Pancreas (tissue), 10 donors: Measurements from ENCODE around the gene PTPRJ. TPM values are rescaled to one million over a fixed set of nuclear protein-coding genes. Genes with fewer than 3 reads are reported as not detected.

Experiments used
- ATAC-seq, 4 donors: fragments of 200-7000 bp; cut with Tn5 transposase; one replicate each; pipeline versions ENCODE4 v1.8.0 to v1.9.1; 2020; ENCODE audit warnings: mild to moderate bottlenecking in 4 of 4, moderate library complexity in 4 of 4
- DNase-seq, 6 donors: peaks; one replicate each; pipeline ENCODE4 v3.0.0-alpha.2; 2020
- FAIRE-seq: peaks from 2 replicates; lab custom pipeline; 2012; peaks lifted over from hg19 to GRCh38; lab: Jason Lieb, UNC
- H3K27ac ChIP-seq, 4 donors: fragments of 200-600 bp; sonication (generic); 1 replicate in 3 of 4; 2 replicates in 1 of 4; pipeline versions ENCODE4 v1.5.0 to v1.8.0; 2020
- H3K27me3 ChIP-seq, 4 donors: fragments of 200-600 bp; one replicate each; pipeline ENCODE4 v1.8.0; 2021
- H3K36me3 ChIP-seq, 3 donors: fragments of 200-600 bp; sonication (generic) in 1 of 3; one replicate each; pipeline versions ENCODE4 v1.5.0 to v1.8.0; 2020 to 2021
- H3K4me1 ChIP-seq, 3 donors: fragments of 200-600 bp; one replicate each; pipeline ENCODE4 v1.8.0; 2021
- H3K4me3 ChIP-seq, 4 donors: fragments of 200-600 bp; sonication (generic) in 2 of 4; one replicate each; pipeline versions ENCODE4 v1.5.0 to v1.8.0; 2020 to 2021
- H3K9me3 ChIP-seq, 4 donors: fragments of 200-600 bp; one replicate each; pipeline ENCODE4 v1.8.0; 2021
- WGBS, 2 donors: extraction: QIAGEN DNeasy Blood & Tissue Kit; methylation state at CpG; one replicate each; pipeline ENCODE4 v1.1.7; 2013; 5-methylcytosine and 5-hydroxymethylcytosine counted together
- intact Hi-C, 3 donors: fragments of 100-400 bp; cut with DNase I; formaldehyde crosslinking; loops; one replicate each; pipeline versions ENCODE4 v1.11.1 to v1.14.2; 2022
- polyA plus RNA-seq, 2 donors: library from polyadenylated mRNA; stranded (reverse); fragments of 200-250 nt; gene quantifications; one replicate each; pipeline ENCODE4 v1.2.3, GENCODE V29; 2013
- total RNA-seq, 6 donors: library from RNA; stranded (reverse); fragmentation: NEBNext Ultra II Directional in 4 of 6; extraction: Animal tissue kit (Norgen Biotek cat#: 25700) in 4 of 6; gene quantifications; one replicate each; pipeline versions ENCODE4 v1.2.1 to v1.2.4, GENCODE V29; 2021 to 2023
- TF ChIP-seq, protein P1 (sequence below), 4 donors: fragments of 200-600 bp; sonication (generic) in 3 of 4; IDR thresholded peaks; one replicate each; pipeline versions ENCODE4 v1.5.0 to v1.8.0; 2021; ENCODE audit warnings: antibody characterized with exemption in 4 of 4
- donor health status: healthy with polysubstance abuse.
- donor health status: DM: no; HTN: no; CAD: no; lungs with moderate emphysema.
- donor health status: DM: no; HTN: no; CAD: no.
- donor health status: control.
- donor health status: control.
- donor health status: Bipolar disorder and iron deficiency.
- donor health status: DM: yes; HTN: yes; CAD: no.
- donor health status: DM: no; HTN: no; CAD: no.
- donor health status: DM: no; HTN: no; CAD: no.
- donor health status: DM: yes; HTN: yes; CAD: no.

PTPRJ gene
- total and polyA plus RNA-seq, 8 donors: 3.6 to 32.8 (median 11.6) TPM

DNA sequence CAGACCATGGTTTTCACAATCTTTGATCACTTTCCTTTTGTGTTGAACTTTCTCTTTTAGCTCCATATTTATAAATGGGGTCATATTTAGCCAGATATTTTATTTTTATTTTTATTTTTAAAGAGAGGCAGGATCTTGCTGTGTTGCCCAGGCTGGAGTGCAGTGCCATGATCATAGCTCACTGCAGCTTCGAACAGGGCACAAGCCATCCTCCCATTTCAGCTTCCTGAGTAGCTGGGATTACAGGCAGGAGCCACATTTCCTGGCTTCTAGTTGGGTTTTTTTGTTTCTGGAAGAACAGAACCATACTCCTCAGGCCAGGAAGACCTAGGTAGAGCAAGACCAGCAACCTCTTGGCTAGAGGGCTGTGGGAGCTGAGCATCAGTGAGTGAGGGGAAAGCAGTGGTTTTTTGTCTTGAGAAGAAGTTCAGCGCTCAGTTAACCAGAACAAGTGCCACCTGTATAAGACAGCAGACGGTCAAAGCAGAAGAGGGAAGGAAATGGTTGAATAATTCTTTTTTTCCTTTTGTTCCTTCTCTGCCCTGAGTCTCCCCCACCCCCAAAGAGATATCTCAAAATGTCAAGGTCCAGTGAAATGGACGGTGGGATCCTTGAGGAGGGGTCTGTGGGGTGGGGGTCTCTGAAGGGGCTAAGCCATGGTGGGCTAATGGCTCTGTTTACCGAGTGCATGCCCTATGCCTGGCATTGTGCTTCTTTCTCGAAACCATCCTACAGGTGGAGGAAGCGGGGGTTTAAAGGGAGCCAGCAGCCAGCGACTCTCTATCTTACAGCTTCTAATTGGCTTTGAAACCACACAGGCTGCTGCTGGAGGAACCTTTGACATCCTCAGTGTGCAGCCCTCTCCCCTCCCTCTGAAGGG, 63.0 kb downstream of the PTPRJ start:
- Histone ChIP-seq H3K27me3 (no peaks in the 10 kb centered on the region), H3K27ac (no peak overlapping the region), H3K36me3 (no peaks in the 10 kb centered on the region), H3K4me1 (peaks cover 0 to 5% (median 0%) of the 10 kb centered on the region in 3 donors), H3K4me3 (no peak overlapping the region), H3K9me3 (no peaks in the 10 kb centered on the region)
- 87 to 90% methylated on average over 8 of the region's 8 CpGs for WGBS, 2 donors
- TF ChIP-seq, protein P1, sequence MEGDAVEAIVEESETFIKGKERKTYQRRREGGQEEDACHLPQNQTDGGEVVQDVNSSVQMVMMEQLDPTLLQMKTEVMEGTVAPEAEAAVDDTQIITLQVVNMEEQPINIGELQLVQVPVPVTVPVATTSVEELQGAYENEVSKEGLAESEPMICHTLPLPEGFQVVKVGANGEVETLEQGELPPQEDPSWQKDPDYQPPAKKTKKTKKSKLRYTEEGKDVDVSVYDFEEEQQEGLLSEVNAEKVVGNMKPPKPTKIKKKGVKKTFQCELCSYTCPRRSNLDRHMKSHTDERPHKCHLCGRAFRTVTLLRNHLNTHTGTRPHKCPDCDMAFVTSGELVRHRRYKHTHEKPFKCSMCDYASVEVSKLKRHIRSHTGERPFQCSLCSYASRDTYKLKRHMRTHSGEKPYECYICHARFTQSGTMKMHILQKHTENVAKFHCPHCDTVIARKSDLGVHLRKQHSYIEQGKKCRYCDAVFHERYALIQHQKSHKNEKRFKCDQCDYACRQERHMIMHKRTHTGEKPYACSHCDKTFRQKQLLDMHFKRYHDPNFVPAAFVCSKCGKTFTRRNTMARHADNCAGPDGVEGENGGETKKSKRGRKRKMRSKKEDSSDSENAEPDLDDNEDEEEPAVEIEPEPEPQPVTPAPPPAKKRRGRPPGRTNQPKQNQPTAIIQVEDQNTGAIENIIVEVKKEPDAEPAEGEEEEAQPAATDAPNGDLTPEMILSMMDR (IDR thresholded peaks at IDR 0.05): no peak
- no peak for FAIRE-seq
- ATAC-seq: no peak
- intact Hi-C loops: no loop called here
- DNase-seq: no peak

DNA sequence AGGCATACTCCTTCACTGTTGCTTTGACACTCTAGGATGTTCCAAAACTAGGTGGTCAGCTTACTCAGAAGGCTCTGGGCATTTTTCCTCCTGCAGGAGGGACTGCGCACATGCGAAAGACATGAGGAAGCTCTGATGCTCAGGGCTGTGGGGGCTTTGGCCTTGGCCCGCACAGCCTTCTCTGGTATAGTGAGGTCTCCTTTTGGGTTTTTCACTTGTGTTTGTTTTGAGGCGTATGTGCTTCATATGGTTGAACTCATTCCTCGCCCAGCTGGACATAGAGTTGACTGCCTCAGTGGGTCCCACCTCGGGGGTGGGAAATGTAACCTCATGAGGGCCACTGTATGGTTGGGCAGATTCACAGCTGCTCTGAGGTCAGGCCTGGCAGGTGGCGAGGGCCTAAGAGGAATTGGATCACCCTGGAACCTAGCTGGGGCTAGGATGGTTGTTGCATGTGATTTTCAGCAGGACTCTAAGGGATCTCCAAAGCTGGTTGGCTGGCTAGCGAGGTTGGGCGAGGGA, 63.7 kb downstream of the PTPRJ start:
- ATAC-seq: no peak
- WGBS, 2 donors: 89 to 95% methylated on average over 9 of the region's 9 CpGs
- Histone ChIP-seq H3K36me3 (no peaks in the 10 kb centered on the region), H3K27ac (no peak overlapping the region), H3K4me3 (no peak overlapping the region), H3K4me1 (peaks cover 0 to 5% (median 0%) of the 10 kb centered on the region in 3 donors), H3K27me3 (no peaks in the 10 kb centered on the region), H3K9me3 (no peaks in the 10 kb centered on the region)
- DNase-seq: no peak
- FAIRE-seq: no peak
- intact Hi-C loops: no loop called here
- TF ChIP-seq, protein P1 (IDR thresholded peaks at IDR 0.05): no peak

DNA sequence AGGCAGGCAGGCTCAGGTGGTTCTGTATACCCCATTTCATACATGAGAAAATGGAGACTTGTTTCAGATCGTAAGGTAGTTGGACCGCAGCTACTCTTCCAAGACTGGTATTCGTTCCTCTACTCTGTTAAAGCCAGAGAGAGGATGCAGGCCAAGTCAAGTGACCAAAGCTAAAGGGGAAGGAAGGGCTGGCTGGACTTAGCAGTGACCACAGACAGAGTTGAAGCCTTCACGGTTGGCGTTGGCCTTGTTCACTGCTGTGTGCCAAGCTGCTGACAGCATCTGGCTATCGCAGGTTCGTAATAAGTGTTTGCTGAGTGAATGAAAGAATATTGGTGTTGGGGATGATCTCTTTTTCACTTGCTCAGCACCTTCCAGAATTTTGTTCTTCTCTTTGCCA, 64.2 kb downstream of the PTPRJ start:
- no peak overlapping the region for H3K27ac ChIP-seq
- TF ChIP-seq, protein P1 (IDR thresholded peaks at IDR 0.05): no peak
- ATAC-seq (peak in 2 of 4 donors; percentile 53 to 76), DNase-seq (peak in 1 of 6 donors; percentile 44), FAIRE-seq (no peak)
- no peaks in the 10 kb centered on the region for H3K27me3 ChIP-seq
- no peaks in the 10 kb centered on the region for H3K36me3 ChIP-seq
- WGBS, 2 donors: 91 to 93% methylated on average over 7 of the region's 7 CpGs
- no peaks in the 10 kb centered on the region for H3K9me3 ChIP-seq
- H3K4me3 ChIP-seq: no peak overlapping the region
- peaks cover 0 to 5% (median 0%) of the 10 kb centered on the region in 3 donors for H3K4me1 ChIP-seq
- intact Hi-C loops: no loop called here

GRCh38 chr11:48045536-48045935, 65.2 kb downstream of the PTPRJ start:
- H3K4me3 ChIP-seq: no peak overlapping the region
- FAIRE-seq (no peak), DNase-seq (no peak), ATAC-seq (no peak)
- H3K9me3 ChIP-seq: no peaks in the 10 kb centered on the region
- no peaks in the 10 kb centered on the region for H3K36me3 ChIP-seq
- intact Hi-C loops: no loop called here
- H3K4me1 ChIP-seq: peaks cover 0 to 8% (median 0%) of the 10 kb centered on the region in 3 donors
- H3K27ac ChIP-seq: no peak overlapping the region
- no peaks in the 10 kb centered on the region for H3K27me3 ChIP-seq
- WGBS, 2 donors: 93 to 98% methylated on average over 5 of the region's 5 CpGs
- TF ChIP-seq, protein P1 (IDR thresholded peaks at IDR 0.05): no peak

DNA sequence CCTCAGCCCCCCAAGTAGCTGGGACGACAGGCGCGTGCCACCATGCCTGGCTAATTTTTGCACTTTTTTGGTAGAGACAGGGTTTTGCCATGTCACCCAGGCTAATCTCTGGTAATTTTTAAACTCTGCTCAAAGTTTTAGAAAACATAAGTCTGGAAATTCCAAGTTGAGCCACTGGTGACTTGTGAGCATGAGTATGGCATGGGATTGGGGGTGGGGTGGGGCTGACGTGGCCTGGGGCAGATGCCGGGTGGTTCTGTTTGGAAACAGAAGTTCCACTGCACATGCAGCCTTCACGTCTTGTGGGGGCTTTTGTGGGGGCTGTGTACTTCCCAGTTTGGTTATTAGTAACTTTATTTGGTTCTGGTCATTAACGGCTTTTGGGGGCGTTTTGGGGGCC, 67.3 kb downstream of the PTPRJ start:
- Histone ChIP-seq H3K27me3 (no peaks in the 10 kb centered on the region), H3K9me3 (no peaks in the 10 kb centered on the region), H3K27ac (no peak overlapping the region), H3K36me3 (no peaks in the 10 kb centered on the region), H3K4me1 (peaks cover 0 to 5% (median 0%) of the 10 kb centered on the region in 3 donors), H3K4me3 (no peak overlapping the region)
- intact Hi-C loops: no loop called here
- WGBS, 2 donors: 83 to 92% methylated on average over 8 of the region's 8 CpGs
- TF ChIP-seq, protein P1 (IDR thresholded peaks at IDR 0.05): no peak
- FAIRE-seq (no peak), ATAC-seq (no peak), DNase-seq (no peak)
